ENCODE data around the gene SPOCK2.

GRCh38 chr10:72025832-72026231 lies 62.5 kb downstream of the SPOCK2 start:
- TF ChIP-seq CTCF (conservative IDR thresholded peaks at IDR 0.05; ENCODE audit: low read depth, low read length) (no peak), EZH2phosphoT487 (IDR thresholded peaks at IDR 0.05; ENCODE audit: borderline replicate concordance, low read length) (no peak)
